Stimulated activated CD4-positive, alpha-beta T cell treated with anti-CD3 and anti-CD28 coated beads, Interleukin-1b, Interleukin-23, amount 100 ng/mL, for 24 hours (primary cell): ENCODE measurements around the gene SPDYE2B.
"Not testable (repeated sequence)": the region's sequence is repeated elsewhere in the genome, so short reads cannot be mapped to it uniquely, and the experiment has no call there.

Source experiments
- DNase-seq, 4 experiments: peaks; one replicate each; pipeline ENCODE4 v3.0.0-alpha.2; 2020; ENCODE audit warnings: low read depth in 4 of 4, low spot score in 1 of 4

The SPDYE2B gene

DNA sequence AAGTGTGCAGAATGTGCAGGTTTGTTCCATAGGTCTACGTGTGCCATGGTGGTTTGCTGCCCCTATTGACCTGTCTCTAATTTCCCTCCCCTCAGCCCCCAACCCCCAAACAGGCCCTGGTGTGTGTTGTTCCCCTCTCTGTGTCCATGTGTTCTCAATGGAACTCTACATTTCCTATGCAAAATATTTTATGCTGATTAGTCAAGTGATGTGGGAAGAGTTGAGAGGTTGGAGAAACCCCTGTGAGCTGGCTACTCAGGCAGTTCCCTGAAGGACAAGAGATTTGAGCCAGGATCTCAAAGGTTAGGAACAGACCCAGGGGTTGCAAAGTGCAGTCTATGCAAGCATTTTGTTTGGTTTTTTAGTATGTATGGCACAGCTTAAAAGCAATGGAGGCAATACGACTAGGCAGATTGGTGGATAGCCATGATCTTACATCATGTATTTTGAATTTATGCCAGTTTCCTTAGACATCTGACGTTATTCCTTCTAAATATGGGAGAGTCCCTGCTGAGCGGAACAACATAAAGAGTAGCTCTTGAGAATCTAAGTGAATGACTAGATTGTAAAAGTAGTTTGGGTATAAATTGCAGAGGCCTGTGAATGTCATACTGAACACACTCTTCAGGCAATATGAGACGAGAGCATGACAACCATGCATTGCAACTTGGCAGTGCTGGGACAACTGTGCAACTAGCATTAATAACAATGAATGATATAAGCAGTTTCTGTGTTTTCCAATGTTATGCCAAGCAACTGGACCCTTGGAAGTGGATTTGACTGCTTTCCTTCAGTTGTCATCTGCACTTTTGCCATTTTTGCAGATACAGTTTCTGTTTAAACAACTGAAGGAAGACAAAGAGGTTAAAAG, 47.8 kb downstream of the SPDYE2B start:
- DNase-seq: not testable (repeated sequence)

DNA sequence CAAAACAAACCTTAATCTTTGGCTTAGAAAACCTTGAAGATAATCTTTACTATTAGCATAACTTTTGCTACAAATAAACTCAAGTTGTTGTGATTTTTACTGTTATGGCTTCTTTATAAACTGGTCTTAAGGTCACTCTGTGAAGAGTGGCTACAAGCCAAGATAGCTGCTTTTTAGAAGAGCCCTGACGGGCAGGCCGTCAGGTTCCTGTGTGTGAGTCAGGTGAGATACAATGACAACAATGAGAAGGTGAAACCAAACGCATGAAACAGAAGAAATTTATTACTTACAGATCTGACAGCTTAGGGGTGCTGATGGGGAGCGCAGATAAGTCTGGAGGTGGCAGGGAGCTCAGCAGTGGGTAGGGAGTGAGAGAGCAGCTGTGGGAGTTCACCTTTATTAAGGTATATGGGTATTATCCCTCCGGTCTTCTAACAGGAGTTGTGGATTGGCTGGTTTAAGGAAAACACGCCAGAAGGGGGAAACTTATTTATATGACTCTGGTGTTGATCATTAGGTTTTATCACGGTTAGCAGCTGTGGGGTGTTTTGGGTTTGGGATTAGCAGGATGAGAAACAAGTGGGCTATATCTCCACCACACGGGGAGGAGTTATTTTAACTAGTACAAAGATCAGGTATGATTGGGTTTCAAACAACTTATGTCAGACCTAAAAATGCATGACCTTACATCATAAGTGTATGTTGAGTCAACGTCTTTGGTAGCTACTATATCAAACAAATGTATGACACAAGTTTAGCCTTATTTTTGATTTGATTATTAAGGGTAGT, 49.0 kb downstream of the SPDYE2B start:
- not testable (repeated sequence) for DNase-seq
